H1 (cell line): Measurements from ENCODE around the gene ZBTB43. TPM values are rescaled to one million over a fixed set of nuclear protein-coding genes. Genes with fewer than 3 reads are reported as not detected.

Experiments
- BCL11A ChIP-seq, 2 experiments: IDR thresholded peaks; one replicate each; pipeline ENCODE4 v1.6.1; 2011; ENCODE audit warnings: low read depth in 2 of 2, low read length in 2 of 2, mild to moderate bottlenecking in 2 of 2
- CEBPB ChIP-seq: IDR thresholded peaks from 2 replicates; pipeline ENCODE4 v1.6.1; 2012; ENCODE audit warnings: low read depth, low read length
- GABPA ChIP-seq: IDR thresholded peaks from 2 replicates; pipeline ENCODE4 v1.6.1; 2011; ENCODE audit warnings: mild to moderate bottlenecking, low read length, moderate library complexity, borderline replicate concordance; ENCODE audit not compliant: insufficient read depth
- JUN ChIP-seq: IDR thresholded peaks from 2 replicates; pipeline ENCODE4 v1.6.1; 2011; ENCODE audit warnings: low read depth, mild to moderate bottlenecking, improper control_type of control experiment, low read length
- JUND ChIP-seq: IDR thresholded peaks from 2 replicates; pipeline ENCODE4 v1.6.1; 2011; ENCODE audit warnings: mild to moderate bottlenecking, improper control_type of control experiment, low read length
- SIRT6 ChIP-seq: IDR thresholded peaks from one replicate; pipeline ENCODE4 v1.7.1; 2012; ENCODE audit warnings: low read length, inconsistent platforms
- SRF ChIP-seq: IDR thresholded peaks from 2 replicates; pipeline ENCODE4 v1.6.1; 2011; ENCODE audit warnings: mild to moderate bottlenecking, low read depth, low read length, moderate library complexity
- polyA plus RNA-seq, 7 experiments: library from polyadenylated mRNA; depleted of rRNA in 3 of 7; stranded (reverse) in 5 of 7; unstranded in 2 of 7; fragments of >200 nt in 5 of 7; fragments of 200-250 nt in 2 of 7; gene quantifications; 1 replicate in 5 of 7; 2 replicates in 1 of 7; 4 replicates in 1 of 7; pipeline versions ENCODE4 v1.2.1 to v1.2.3, GENCODE V29; 2011 to 2013; ENCODE audit warnings: missing spikeins in 2 of 7, mixed read lengths in 2 of 7
- total RNA-seq: library from RNA; stranded (reverse); fragmentation: NEBNext Ultra II Directional; extraction: Animal tissue kit (Norgen Biotek cat#: 25700); gene quantifications from 2 replicates; pipeline ENCODE4 v1.2.1, GENCODE V29; 2021
- TF ChIP-seq, protein P1 (sequence below): IDR thresholded peaks from 2 replicates; pipeline ENCODE4 v1.6.1; 2012; ENCODE audit warnings: inconsistent platforms

Gene ZBTB43
- total and polyA plus RNA-seq, 2 of the 8 experiments (the other 6 are each of a cell fraction or from before 2014, with no cell fraction given) = 4.1 to 16.7 TPM

GRCh38 chr9:126838895-126839294 lies 34.1 kb downstream of the ZBTB43 start (continued):
- no peak for TF ChIP-seq GABPA
- TF ChIP-seq SRF = no peak
- TF ChIP-seq, protein P1, sequence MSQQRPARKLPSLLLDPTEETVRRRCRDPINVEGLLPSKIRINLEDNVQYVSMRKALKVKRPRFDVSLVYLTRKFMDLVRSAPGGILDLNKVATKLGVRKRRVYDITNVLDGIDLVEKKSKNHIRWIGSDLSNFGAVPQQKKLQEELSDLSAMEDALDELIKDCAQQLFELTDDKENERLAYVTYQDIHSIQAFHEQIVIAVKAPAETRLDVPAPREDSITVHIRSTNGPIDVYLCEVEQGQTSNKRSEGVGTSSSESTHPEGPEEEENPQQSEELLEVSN = no peak
- TF ChIP-seq JUND = no peak
- no peak for TF ChIP-seq JUN
- no peak for TF ChIP-seq CEBPB
- TF ChIP-seq BCL11A (IDR thresholded peaks at IDR 0.05; ENCODE audit: low read depth in 2 of 2, low read length in 2 of 2) = no peak
- no peak for TF ChIP-seq SIRT6
- TF ChIP-seq, all 59 proteins: peak for 0
